Measurements from ENCODE around the gene CFAP65.

- TF ChIP-seq CTCF (IDR thresholded peaks at IDR 0.05), result no peak
- TF ChIP-seq POLR2A (IDR thresholded peaks at IDR 0.05), result no peak
Measured at GRCh38 chr2:218988164-218988563, 53.2 kb downstream of the CFAP65 start.
